HG02588 (cell line): ENCODE measurements around the gene IRS2.

ENCODE experiments used
- ATAC-seq: cut with Tn5 transposase; IDR thresholded peaks from one replicate; pipeline ENCODE4 v1.9.1; 2021; ENCODE audit warnings: mild to moderate bottlenecking, moderate library complexity; ENCODE audit not compliant: unreplicated experiment

IRS2 gene

GRCh38 chr13:109760951-109761350 is 25.4 kb downstream of the IRS2 start:
- ATAC-seq = no peak

- ATAC-seq = no peak
Measured at GRCh38 chr13:109760402-109760801, 26.0 kb downstream of the IRS2 start.

- ATAC-seq = no peak
Measured at GRCh38 chr13:109759609-109760008, 26.8 kb downstream of the IRS2 start.

GRCh38 chr13:109758937-109759480 is 27.4 kb downstream of the IRS2 start:
- no peak for ATAC-seq

- no peak for ATAC-seq
Measured at GRCh38 chr13:109756778-109757177, 29.6 kb downstream of the IRS2 start.

- no peak for ATAC-seq
Measured at GRCh38 chr13:109755997-109756396, 30.4 kb downstream of the IRS2 start.

- no peak for ATAC-seq
Measured at GRCh38 chr13:109755551-109755950, 30.8 kb downstream of the IRS2 start.

- ATAC-seq = no peak
Measured at GRCh38 chr13:109751477-109751876, 34.9 kb downstream of the IRS2 start.

- ATAC-seq = no peak
Measured at GRCh38 chr13:109750221-109750775, 36.1 kb downstream of the IRS2 start.

- ATAC-seq = no peak
Measured at GRCh38 chr13:109749365-109749764, 37.0 kb downstream of the IRS2 start.

GRCh38 chr13:109748677-109749076 is 37.7 kb downstream of the IRS2 start:
- ATAC-seq = no peak

GRCh38 chr13:109747524-109747923 is 38.9 kb downstream of the IRS2 start:
- ATAC-seq = no peak

- no peak for ATAC-seq
Measured at GRCh38 chr13:109746364-109746763, 40.0 kb downstream of the IRS2 start.

GRCh38 chr13:109745702-109746101 is 40.7 kb downstream of the IRS2 start:
- ATAC-seq = no peak

- ATAC-seq = no peak
Measured at GRCh38 chr13:109745060-109745459, 41.3 kb downstream of the IRS2 start.

- ATAC-seq = no peak
Measured at GRCh38 chr13:109744512-109745051, 41.8 kb downstream of the IRS2 start.

GRCh38 chr13:109743706-109744453 is 42.5 kb downstream of the IRS2 start:
- no peak for ATAC-seq

- ATAC-seq = no peak
Measured at GRCh38 chr13:109741966-109742365, 44.4 kb downstream of the IRS2 start.

- no peak for ATAC-seq
Measured at GRCh38 chr13:109740721-109741120, 45.7 kb downstream of the IRS2 start.

- no peak for ATAC-seq
Measured at GRCh38 chr13:109740121-109740520, 46.3 kb downstream of the IRS2 start.

GRCh38 chr13:109738298-109738746 is 48.1 kb downstream of the IRS2 start:
- no peak for ATAC-seq

- no peak for ATAC-seq
Measured at GRCh38 chr13:109737606-109738005, 48.8 kb downstream of the IRS2 start.
